HTR-8/SVneo (cell line): ENCODE measurements around the gene SMARCA4.
"Not testable (repeated sequence)": the region's sequence is repeated elsewhere in the genome, so short reads cannot be mapped to it uniquely, and the experiment has no call there.

Experiments used
- DNase-seq: peaks from one replicate; pipeline ENCODE4 v3.0.0; 2011; ENCODE audit warnings: low spot score, mixed read lengths; ENCODE audit not compliant: insufficient read length
- FAIRE-seq: peaks from 2 replicates; lab custom pipeline; 2011; peaks lifted over from hg19 to GRCh38; lab: Jason Lieb, UNC

SMARCA4 gene

DNA sequence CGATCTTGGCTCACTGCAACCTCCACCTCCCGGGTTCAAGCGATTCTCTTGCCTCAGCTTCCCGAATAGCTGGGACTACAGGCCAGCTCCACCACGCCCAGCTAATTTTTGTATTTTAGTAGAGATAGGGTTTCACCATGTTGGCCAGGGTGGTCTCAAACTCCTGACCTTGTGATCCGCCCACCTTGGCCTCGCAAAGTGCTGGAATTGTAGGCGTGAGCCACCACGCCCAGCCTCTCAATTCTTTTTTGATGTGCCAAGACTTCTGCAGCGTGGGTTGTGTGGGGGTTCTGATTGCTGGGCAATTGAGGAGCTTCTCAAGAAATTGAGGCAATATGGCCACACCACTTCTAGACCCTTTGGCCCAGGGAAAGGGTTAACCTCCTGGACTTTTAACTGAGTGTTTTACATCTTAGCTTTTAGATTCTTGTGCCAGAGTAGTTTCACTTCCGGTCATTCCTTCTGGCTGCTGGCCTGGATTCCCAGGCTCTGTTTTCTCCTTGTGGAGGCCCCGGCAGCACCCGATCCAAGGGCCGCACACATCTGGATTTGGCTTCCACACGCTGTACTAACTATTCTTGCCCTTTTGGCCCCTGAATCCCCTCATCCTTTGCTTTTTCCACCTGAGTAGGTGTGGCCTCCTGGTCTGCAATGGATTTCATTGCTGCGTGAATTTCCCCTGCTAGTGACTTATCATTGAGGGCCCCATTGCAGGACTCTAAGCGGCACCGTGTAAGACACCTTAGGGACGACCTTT lies 14.7 kb downstream of the SMARCA4 start:
- no peak for FAIRE-seq
- DNase-seq = no peak

DNA sequence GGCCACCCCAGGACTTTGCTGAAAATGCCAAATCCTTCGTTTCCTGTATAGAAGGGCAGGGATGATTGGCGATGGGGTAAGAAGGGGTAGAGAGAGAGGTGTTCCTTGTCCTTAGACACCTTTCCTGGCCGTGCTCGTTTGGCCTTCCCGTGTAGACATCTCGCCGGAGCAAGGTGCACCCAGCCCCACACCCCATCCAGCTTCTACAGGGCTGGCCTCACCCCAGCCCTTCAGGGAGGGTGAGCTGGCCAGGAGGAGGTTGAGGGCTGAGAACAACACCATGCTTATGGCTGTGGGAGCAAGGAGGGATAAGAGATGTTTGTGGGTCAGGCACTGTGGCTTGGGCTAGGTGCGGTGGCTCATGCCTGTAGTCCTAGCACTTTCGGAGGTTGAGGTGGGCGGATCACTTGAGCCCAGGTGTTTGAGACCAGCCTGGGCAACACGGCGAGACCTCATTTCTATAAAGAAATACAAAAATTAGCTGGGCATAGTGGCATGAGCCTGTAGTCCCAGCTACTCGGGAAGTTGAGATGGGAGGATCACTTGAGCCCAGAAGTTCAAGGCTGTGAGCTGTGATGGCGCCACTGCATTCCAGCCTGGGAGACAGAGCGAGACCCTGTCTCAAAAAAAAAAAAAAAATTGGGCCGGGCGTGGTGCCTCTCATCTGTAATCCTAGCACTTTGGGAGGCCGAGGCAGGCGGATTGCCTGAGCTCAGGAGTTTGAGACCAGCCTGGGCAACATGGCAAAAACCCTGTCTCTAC lies 15.5 kb downstream of the SMARCA4 start:
- peak; percentile 9 for FAIRE-seq

DNA sequence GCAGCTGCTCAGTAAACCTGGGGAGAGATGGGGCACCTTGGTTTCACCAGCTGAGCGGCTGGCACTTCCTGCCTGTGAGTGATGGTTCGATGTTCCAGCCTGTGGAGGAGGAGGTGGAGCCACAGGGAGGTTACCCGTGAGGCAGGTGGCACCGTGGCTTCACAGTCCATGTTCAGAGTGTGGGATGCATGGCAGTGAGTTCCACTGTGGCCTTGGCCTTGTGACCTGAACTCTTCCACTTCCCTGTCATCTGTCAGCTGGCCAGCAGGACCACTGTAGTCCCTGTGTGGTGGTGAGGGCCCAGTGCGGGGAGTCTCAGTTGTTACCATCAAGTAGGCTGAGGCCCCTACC lies 16.9 kb downstream of the SMARCA4 start:
- FAIRE-seq (peak; percentile 73), DNase-seq (no peak)

More for the DNA sequence above, 15.5 kb downstream of the SMARCA4 start:
- DNase-seq = no peak

DNA sequence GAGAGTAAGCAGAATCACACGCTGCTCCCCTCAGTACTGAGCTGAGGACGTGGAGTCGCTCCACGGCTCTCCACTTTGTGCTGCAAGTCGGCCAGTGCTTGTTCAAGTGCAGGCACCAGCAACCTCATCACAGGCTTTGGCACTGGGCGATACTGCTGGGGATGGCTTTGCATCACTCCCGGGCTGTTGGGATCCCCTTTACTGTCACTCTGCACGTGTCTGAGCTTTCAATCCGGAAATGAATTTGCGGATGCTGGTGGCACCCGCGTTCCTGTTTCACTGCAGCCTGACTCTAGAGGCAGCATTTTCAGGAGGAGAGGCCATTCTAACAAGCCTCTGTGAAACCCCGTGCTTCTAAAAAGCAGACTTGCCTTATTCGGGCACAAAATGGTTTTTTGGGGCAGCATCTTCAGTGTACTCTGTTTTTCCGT lies 19.1 kb downstream of the SMARCA4 start:
- no peak for FAIRE-seq
- DNase-seq = no peak

DNA sequence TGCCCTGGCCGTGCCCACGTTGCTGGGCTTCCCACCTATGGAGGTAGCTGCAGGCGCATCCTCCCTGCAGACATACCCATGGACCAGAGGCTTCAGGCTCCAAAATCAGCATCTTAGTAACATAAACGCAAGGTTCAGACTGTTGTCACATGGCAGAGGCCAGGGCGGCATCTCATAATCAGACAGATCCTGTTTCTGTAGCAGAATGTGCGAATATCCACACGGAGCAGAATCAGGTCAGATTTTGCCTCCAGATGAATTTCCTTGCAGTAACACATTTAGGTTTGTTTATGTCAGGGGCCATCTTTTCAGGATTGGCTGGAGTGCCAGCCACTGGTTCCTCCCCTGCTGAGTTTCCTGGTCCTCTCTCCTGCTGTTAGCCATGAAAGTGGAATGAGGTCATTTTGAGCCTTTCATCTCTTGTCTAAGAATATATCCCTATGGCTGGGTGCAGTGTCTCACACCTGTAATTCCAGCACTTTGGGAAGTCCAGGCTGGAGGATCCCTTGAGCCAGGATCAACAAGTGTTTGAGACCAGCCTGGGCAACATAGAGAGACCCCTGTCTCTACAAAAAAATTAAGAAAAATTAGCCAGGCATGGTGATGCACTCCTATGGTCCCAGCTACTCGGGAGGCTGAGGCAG lies 20.5 kb downstream of the SMARCA4 start:
- FAIRE-seq = no peak

DNA sequence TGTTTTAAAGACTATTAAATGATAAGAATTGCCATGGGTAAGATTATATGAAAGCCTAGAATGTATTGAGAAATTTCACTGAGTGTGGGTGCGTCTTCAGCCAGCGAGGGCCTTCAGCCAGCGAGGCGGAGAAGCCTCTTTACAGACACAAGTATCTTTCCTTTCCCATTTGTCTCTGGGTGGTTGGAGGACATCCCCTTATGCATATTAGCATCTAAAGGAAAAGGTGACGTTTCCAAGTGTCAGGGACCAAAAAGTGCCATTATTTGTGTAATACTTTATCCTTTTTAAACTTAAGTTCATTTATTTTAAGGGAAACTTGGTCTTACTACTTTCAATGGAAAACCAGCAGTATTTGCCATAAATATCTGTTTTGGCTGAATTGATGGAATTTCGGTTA lies 22.2 kb downstream of the SMARCA4 start:
- FAIRE-seq = no peak

More for the DNA sequence above, 20.5 kb downstream of the SMARCA4 start:
- DNase-seq = no peak

DNA sequence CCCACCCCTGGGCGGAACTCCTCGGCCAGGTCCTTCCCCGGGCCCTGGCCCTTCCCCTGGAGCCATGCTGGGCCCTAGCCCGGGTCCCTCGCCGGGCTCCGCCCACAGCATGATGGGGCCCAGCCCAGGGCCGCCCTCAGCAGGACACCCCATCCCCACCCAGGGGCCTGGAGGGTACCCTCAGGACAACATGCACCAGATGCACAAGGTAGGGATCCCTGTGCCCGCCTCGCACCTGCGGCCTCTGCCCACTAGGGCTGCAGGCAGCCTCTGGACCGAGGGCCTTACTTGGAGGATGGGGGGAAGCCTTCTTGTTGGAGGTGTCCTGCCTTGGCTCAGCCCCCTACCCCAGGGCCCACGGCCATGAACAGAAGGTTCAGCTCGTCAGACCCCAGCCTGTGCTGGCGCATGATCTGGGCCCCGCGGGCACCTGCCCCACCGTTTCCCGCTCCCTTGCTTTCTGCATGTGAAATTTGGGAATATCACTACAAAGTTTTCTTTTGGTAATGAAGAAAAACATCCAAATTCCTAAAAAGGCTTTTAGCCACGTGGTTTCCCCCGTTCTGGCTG lies 23.4 kb downstream of the SMARCA4 start:
- FAIRE-seq (no peak), DNase-seq (no peak)

More for the DNA sequence above, 22.2 kb downstream of the SMARCA4 start:
- DNase-seq = no peak

DNA sequence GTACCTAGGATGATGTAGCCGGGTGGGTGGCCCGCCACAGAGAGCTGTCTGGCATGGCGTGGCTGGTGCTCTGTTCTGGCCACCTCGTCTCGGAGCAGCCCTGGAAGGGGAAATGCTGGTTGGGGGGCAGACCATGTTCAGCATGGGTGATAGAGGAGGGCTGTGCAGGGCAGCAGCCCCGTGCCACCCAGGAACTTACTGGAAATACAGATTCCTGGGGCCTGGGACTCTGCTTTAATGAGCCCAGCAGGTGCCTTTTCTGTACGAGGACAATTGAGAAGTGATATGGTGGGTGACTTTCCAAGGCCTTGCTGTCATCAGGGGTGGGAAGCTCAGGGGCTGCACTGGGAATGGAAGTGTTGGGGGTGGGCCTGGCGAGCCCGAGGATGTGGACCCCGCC lies 24.7 kb downstream of the SMARCA4 start:
- no peak for DNase-seq
- FAIRE-seq = no peak

DNA sequence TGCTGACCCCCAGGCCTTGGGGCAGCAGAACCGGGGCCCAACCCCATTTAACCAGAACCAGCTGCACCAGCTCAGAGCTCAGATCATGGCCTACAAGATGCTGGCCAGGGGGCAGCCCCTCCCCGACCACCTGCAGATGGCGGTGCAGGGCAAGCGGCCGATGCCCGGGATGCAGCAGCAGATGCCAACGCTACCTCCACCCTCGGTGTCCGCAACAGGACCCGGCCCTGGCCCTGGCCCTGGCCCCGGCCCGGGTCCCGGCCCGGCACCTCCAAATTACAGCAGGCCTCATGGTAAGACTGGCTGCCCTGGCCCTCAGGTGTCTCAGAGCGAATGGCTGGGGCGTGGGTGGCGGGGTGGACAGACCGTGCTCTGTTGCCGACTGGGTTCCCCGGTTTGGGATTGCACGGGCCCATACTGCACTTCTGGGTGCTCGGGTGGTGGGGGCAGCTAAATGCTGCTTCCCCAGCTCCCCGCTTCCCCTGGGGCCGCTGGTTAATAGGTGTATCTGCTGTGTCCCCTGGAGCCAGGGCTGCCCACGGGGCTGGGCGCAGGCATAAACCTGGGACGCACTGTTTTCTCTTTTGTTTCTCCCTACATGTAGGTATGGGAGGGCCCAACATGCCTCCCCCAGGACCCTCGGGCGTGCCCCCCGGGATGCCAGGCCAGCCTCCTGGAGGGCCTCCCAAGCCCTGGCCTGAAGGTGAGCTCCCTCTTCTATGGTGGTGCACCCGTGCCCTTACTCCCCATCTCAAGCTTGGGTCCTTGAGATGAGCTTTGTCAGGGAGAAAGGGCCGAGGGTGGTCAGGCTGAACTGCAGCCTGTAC lies 25.7 kb downstream of the SMARCA4 start:
- FAIRE-seq (no peak), DNase-seq (no peak)

DNA sequence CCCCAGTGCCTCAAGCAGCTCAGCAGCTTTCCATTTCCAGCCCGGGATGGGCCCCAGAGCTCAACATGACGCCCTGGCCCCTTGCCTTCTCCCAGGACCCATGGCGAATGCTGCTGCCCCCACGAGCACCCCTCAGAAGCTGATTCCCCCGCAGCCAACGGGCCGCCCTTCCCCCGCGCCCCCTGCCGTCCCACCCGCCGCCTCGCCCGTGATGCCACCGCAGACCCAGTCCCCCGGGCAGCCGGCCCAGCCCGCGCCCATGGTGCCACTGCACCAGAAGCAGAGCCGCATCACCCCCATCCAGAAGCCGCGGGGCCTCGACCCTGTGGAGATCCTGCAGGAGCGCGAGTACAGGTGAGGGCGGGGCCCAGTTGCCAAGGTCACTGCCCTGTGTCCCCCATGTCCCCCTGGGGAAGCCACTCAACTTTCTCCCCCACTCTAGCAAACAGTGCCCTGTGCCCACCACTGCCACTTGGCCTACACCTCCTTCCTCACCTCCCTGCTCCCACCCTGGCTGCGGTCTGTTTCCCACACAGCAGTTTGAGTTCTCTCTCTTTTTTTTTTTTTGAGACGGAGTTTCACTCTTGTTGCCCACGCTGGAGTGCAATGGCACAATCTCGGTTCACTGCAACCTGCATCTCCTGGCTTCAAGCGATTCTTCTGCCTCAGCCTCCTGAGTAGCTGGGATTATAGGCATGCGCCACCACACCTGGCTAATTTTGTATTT lies 26.9 kb downstream of the SMARCA4 start:
- DNase-seq (no peak), FAIRE-seq (no peak)

DNA sequence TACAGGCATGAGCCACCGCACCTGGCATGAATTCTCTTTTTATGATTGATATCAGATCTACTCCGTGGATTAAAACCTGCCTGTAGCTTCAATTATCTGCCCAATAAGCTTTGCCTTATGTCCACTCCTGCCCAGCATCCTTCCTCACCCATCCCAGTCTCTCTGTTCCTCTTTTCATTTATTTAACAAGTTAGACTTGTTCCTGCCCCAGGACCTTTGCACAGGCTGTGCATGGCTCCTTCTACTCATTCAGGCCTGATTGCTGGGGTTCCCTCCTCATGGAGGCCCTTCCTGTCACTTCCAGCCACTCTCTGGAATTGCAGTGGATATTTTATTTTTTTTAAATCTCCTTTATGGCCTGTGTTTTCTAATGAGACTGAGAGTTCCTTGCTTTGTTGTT lies 27.6 kb downstream of the SMARCA4 start:
- no peak for FAIRE-seq

DNA sequence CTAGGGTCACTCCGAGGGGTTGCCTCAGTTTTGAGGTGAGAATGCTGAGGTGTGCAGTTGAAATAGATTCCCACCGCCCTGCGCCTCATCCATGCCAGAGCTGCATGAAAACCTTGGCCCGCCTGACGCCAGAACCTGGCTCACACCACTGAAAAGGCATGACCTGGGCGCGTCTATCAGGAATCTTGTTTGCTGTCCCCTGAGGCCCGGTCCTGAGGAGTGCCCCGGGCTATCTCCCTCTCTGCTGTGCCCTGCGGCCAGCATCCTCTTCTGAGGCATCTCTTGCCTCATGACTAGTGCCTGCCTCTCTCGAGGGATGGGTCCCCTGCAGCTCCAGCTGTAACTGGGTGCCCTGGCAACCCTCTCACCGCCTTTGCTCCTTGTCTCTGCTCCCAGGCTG lies 28.1 kb downstream of the SMARCA4 start:
- DNase-seq (no peak), FAIRE-seq (no peak)

More for the DNA sequence above, 27.6 kb downstream of the SMARCA4 start:
- no peak for DNase-seq

DNA sequence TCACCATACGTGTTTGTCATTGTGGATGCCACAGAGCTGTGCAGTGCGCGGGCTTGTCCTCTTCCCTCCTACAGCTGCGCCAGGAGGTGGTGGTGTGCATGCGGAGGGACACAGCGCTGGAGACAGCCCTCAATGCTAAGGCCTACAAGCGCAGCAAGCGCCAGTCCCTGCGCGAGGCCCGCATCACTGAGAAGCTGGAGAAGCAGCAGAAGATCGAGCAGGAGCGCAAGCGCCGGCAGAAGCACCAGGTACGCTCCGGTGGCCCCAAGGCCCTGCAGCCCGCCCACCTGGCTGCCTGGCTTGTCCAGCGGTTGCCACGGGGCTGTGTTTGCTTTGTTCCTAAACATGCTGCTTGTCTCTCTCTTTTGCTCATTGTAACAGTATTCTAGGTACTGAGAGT lies 30.2 kb downstream of the SMARCA4 start:
- DNase-seq (no peak), FAIRE-seq (no peak)

DNA sequence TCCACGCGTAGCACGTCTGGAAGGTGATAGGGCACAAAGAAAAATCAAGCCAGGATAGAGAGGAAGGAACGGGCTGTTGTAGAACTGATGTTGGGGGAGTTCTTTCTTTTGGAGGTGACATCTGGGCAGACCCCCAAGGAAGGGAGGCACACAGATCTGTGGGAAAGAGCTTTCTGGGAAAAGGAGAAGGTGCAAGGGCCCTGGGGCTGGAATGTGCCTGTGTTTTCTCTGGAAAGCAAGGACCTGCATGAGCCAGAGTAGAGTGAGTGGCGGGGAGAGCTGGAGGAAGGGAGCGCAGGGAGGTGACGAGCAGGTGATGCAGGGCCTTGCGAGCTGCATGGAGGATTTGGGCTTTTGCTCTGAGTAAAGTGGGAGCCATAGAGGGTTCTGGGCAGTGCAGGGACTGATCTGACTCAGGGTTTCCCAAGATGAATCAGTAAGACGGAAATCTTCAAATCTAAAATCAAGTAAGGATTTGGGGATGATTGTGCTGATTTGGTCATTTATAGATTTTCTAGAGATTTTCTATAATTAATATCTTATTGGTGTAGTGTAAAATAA lies 30.8 kb downstream of the SMARCA4 start:
- no peak for FAIRE-seq
- DNase-seq = no peak

DNA sequence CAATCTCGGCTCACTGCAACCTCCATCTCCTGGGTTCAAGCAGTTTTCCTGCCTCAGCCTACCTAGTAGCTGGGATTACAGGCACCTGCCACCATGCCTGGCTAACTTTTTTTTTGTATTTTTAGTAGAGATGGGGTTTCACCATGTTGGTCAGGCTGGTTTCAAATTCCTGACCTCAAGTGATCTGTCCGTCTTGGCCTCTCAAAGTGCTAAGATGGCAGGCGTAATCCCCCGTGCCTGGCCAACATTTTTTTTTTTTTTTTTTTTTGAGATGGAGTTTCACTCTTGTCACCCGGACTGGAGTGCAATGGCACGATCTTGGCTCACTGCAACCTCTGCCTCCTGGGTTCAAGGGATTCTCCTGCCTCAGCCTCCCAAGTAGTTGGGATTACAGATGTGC lies 31.3 kb downstream of the SMARCA4 start:
- not testable (repeated sequence) for DNase-seq, FAIRE-seq

DNA sequence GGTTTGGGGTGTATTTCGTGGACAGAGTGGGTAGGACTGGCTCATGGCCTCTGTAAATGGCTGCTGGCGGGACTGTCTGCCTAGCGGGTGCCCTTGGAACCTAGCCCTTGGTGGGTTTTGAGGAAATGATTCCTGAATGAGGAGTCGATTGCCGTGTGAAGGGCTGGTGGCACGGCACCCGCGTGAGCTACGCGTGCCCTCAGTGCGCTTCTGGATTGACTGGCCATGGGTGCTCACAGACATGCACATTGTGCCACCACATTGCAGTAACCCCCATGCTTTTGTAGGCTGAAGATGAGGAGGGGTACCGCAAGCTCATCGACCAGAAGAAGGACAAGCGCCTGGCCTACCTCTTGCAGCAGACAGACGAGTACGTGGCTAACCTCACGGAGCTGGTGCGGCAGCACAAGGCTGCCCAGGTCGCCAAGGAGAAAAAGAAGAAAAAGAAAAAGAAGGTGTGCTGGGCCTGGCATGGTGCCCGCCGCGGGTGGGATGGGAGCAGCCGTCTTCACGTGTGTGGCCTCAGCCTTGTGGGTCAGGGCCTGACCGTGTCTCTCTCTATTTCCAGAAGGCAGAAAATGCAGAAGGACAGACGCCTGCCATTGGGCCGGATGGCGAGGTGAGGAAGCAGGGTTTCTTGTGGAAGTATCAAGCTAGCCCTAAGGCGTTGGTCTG lies 35.2 kb downstream of the SMARCA4 start:
- DNase-seq (no peak), FAIRE-seq (no peak)

DNA sequence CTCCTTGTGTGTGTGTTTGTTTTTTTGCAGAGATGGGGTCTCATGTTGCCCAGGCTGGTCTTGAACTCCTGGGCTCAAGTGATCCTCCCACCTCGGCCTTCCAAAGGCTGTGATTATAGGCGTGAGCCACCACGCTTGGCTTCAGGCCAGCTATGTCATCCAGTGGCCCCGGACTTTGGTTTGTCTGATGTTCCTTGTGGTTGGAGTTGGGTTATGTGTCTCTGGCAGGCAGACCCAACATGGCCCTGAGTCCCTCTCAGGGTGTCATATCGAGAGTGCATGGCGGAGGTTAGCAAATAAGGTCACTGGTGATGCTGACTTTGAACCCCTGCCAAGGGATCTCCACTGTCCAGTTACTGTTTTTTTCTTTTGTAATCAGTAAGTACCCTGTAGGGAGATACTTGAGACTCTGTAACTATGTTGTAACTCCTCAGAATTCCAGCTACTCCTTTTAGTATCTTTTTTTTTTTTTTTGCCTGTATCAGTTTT lies 37.3 kb downstream of the SMARCA4 start:
- FAIRE-seq = no peak
- no peak for DNase-seq

DNA sequence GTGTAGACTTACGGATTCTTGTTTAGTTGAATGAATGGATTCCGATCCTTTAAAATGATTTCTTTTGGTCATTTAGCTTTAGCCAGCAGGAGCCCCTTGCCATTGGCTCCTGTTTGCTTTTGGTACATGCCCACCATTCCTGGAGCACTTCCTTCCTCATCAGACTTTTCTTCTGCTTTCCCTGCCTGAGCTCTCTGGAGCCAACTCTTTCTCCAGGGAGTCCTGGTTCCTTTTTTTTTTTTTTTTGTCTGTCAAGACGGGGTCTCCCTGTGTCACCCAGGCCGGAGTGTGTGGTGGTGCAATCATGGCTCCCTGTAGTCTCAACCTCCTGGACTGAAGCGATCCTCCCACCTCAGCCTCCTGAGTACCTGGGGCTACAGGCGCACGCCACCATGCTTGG lies 37.8 kb downstream of the SMARCA4 start:
- no peak for FAIRE-seq
- DNase-seq = no peak
